ENCODE measurements around the gene MAP7D1.

DNA sequence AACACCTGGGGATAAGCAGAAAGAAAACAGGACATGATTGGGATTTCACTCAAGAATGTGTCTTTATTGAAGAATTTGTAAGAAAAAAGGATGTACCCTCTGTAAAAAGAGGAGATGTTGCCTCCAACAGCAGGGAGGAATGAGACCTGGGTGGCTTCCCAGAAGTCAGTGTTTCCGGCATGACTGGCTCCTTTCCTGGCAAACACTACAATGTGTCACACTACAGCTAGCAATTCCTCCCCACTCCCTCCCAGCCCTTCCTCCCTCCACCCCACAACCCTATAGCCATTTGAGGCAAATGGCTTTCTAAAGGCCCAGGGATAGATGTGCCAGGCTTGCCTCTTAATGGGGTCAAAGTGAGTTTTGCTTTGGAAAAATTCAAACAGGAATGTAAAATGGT is 19.4 kb upstream of the MAP7D1 start:
- TF ChIP-seq, protein P1, sequence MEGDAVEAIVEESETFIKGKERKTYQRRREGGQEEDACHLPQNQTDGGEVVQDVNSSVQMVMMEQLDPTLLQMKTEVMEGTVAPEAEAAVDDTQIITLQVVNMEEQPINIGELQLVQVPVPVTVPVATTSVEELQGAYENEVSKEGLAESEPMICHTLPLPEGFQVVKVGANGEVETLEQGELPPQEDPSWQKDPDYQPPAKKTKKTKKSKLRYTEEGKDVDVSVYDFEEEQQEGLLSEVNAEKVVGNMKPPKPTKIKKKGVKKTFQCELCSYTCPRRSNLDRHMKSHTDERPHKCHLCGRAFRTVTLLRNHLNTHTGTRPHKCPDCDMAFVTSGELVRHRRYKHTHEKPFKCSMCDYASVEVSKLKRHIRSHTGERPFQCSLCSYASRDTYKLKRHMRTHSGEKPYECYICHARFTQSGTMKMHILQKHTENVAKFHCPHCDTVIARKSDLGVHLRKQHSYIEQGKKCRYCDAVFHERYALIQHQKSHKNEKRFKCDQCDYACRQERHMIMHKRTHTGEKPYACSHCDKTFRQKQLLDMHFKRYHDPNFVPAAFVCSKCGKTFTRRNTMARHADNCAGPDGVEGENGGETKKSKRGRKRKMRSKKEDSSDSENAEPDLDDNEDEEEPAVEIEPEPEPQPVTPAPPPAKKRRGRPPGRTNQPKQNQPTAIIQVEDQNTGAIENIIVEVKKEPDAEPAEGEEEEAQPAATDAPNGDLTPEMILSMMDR (IDR thresholded peaks at IDR 0.05 in 4 of 5, conservative IDR thresholded peaks at IDR 0.05 in 1 of 5): no peak
- no peak for TF ChIP-seq POLR2A (IDR thresholded peaks at IDR 0.05)
